RPMI8226 (cell line): ENCODE data around the gene PIAS2.
A peak's percentile ranks its signal among the peaks of the same experiment; 100 is the strongest.
"Not testable (repeated sequence)": the region's sequence is repeated elsewhere in the genome, so short reads cannot be mapped to it uniquely, and the experiment has no call there.

Experiments
- DNase-seq: peaks from one replicate; pipeline ENCODE4 v3.0.0-alpha.2; 2015

PIAS2 gene

DNA sequence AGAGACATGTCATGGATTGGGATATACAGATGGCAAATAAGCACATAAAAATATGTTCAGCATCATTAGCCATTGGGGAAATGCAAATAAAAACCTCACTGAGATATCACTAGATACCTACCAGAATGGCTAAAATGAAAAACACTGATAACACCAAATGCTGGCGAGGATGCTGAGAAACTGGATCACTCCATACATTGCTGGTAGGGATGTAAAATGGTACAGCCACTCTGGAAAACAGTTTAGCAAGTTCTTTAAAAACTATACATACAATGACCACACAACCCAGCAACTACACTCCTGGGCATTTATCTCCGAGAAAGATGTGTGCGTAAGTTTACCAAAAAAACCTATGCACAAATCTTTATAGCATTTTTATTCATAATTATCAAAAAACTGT, 13.9 kb downstream of the PIAS2 start:
- no peak for DNase-seq

- DNase-seq, result no peak
These were observed 17.9 kb downstream of the PIAS2 start for GRCh38 chr18:46899274-46899948.

DNA sequence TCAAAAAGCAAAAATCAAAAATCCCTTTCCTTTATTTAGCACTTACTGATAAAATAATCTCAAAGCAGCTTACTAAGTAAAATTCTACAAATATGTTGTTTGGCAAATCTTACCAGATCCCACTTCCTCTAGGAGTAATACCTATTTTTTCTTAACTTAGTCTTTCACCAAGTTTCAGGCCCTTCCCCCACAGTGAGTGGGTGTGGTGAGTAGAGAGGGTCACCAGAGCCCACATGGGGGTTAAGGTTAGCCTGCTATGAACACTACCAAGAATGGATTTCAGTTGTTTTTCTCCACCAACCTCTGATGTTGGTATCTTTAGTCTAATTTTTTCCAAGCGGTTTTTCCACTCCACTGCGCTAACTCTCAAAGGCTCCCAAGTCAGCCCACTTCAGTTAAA, 23.2 kb downstream of the PIAS2 start:
- no peak for DNase-seq

DNA sequence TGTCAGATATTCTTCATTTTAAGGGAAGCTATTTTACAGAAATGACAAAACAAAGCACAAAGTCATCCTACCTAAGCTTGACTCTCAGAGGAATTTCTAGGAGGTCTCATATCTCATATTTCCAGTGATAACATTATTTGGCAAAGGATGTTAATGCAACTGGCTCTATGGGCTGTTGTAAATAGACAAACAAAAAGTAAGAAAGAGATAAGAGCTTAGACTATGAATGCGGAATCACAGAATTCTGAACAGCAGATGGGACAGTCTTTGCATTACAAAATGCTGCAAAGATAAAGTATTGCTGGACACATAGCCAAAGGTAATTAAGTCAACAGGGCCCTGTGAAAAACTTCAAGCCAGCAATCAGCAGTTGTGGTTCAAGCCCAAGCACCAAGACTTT, 23.9 kb downstream of the PIAS2 start:
- DNase-seq, result no peak

DNA sequence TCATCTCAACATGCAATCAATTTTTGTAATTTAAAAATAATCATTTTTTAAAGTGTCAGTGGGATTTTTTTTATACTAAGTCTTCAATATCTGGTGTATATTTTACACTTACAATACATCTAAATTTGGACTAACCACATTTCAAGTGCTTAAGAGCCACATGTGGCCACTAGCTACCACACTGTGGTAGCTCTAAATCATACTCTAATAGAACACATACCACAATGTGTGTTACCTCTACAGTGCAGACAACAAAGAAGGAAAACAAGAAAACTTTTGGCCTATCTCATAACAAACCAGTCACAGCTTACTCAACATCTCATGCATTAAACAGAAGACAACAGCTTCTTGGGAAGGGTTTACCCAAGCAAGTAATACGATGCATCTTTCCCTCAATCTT, 24.5 kb downstream of the PIAS2 start:
- DNase-seq, result no peak

DNA sequence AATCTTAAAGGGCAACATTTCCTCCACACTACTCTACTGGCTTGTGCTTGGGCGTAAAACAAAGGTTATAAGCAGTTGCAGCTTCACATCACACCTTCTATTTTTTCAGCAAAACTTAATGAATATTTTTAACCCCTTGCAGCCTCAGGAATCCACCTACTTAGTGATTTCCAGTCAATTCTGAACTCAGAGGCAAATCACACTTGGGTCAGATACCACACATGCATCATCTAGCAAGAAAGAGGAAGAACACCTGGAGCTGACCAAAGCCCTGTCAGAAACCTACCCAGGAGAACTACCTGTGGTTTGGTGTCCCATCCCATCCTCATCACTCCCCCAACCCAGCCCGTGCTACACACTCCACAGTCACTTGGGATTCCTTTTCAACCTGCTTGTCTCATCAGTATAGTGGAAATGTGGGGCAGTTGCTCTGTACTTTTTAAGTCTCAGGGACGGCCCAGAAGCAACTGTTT, 25.5 kb downstream of the PIAS2 start:
- no peak for DNase-seq

GRCh38 chr18:46888965-46889364, 28.3 kb downstream of the PIAS2 start:
- DNase-seq, result no peak

DNA sequence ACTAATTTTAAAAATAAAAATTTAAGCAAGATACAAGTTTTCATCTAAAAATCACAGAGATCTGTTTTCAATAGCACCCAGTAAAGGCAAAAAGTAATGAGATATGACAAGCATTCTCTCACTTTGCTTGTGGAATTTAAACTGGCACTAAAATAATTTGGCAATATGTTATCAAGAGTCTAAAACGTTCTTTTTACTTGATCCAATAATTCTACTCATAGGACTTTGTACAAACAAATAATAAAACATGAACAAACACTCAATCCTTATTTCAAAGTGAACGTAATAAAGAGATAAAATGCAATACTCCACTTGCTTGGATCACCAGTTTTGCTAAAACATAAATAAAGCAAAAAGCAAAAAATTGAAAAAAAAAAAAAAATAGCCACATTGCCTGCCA, 30.4 kb downstream of the PIAS2 start:
- no peak for DNase-seq

DNA sequence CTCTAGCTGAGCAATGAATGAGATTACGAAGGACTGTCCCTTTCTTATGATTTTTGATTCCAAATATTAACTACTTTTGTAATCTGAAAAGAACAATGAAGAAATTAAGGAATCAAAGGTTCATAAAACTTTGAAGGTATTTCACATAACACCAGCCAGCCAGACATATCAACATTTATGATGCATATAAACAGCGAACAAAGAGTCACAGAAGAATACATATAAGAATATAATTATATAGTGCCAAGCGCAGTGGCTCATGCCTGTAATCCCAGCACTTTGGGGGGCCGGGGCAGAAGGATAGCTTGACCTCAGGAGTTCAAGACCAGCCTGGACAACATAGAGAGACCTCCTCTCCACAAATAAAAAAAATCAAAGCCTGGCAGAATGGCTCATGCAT, 34.1 kb downstream of the PIAS2 start:
- DNase-seq, result no peak

GRCh38 chr18:46877329-46877987, 39.8 kb downstream of the PIAS2 start:
- DNase-seq, result no peak

GRCh38 chr18:46868169-46868921, 49.0 kb downstream of the PIAS2 start:
- no peak for DNase-seq

GRCh38 chr18:46867367-46868143, 49.8 kb downstream of the PIAS2 start:
- no peak for DNase-seq

GRCh38 chr18:46866523-46866922, 50.8 kb downstream of the PIAS2 start:
- no peak for DNase-seq

DNA sequence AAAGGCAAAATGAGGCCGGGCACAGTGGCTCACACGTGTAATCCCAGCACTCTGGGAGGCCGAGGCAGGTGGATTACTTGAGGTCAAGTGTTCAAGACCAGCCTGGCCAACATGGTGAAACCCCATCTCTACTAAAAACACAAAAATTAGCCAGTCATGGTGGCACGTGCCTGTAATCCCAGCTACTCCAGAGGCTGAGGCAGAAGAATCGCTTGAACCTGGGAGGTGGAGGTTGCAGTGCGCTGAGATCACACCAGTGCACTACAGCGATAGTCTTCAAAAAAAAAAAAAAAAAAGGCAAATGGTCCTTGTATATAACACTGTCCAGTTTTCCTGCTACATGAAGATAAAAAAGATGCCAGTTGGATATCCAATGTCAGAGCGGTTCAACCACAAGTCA, 52.1 kb downstream of the PIAS2 start:
- not testable (repeated sequence) for DNase-seq

DNA sequence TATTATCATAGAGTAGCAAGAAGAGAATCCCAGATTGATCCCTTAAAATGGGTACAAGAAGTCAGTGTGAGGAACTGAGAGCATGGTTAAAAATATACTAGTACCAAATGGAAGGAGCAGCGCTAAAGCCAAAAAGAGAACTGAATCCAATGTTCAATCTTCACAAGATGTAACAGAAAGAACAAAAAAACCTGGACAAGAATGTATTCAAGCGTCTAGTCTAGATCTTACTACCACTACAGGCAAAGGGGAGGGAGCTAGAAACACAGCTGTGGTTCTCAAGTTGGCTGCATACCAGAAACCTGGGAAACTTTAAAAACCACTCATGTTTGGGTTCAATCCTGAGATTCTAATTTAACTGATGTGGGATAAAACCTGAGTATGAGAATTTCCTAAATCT, 57.5 kb downstream of the PIAS2 start:
- DNase-seq, result no peak

DNA sequence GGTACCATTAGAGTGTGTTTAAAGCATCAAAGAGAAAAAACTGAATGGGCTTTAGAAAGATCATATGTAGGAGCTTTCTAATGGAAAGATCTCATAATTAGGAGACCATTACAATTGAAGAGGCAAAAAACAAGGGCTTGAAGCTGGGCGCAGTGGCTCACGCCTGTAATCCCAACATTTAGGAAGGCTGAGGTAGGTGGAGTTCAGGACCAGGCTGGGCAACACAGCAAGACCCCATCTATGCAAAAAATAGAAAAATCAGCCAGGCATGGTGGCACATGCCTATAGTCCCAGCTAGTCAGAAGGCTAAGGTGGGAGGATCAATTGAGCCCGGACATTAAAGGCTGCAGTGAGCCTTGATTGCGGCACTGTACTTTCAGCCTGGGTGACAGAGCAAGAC, 59.0 kb downstream of the PIAS2 start:
- no peak for DNase-seq

GRCh38 chr18:46856973-46857372, 60.3 kb downstream of the PIAS2 start:
- no peak for DNase-seq

DNA sequence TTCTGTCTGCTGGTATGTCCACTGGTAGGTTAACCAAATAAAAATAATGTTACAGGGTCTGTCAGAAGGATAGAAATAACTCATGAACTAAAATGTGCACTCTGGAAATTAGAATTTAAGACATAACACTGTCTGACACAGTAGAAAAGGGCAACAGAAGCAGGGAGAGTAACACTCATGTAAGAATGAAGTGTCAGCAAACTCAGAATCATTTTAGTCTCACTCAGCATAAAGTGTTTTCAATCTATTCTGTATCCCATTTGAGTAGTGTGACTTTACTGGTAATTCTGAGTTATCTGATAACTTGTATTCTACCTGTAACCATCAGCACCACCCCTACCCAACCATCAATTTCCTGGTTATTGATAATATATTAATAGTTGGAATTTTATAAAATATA, 68.3 kb downstream of the PIAS2 start:
- peak; percentile 6 for DNase-seq

DNA sequence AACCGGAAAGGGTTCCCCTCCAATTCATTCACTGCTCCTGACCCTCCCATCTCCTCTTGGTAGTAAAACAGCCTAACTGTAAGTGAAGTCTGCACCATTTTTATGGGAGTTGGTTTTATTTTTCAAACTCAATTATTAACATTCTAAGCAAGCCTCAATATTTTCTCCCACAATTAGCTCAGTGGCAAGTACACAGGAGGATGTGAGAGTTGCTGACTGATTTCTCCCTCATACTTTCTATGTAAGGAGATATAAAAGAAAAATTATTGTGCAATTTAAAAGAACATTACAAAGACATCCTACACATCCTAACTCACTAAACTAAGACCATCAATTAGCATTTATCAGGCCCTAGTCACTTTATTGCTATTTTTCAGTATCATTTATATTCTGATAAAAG, 73.9 kb downstream of the PIAS2 start:
- DNase-seq, result no peak

- DNase-seq, result no peak
These were observed 74.7 kb downstream of the PIAS2 start for GRCh38 chr18:46842583-46842982.

- DNase-seq, result no peak
These were observed 83.4 kb downstream of the PIAS2 start for GRCh38 chr18:46833899-46834298.

DNA sequence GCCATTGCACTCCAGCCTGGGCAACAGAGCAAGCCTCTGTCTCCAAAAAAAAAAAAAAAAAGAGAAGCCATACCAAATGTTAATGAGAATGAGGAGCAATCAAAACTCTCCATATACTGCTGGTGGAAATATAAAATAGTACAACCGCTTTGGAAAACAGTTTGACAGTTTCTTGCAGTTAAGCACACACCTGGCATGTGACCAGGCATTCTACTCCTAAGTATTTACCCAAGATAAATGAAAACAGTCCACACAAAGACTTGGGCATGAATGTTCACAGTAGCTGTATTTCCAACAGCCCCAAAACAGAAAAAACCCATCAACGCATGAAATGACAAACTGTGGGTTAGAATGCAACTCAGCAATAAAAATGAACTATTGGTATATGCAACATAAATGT, 84.5 kb downstream of the PIAS2 start:
- DNase-seq, result no peak

DNA sequence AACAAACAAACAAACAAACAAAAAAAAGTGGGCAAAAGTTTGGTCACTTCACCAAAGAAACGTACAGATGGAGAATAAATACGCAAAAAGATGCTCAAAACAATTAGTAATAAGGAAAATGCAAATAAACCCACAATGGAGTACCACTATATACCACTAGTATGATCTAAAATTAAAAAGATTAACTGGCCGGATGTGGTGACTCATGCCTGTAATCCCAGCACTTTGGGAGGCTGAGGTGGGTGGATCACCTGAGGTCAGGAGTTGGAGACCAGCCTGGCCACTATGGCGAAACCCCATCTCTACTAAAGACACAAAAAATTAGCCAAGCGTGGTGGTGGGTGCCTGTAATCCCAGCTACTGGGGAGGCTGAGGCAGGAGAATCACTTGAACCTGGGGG, 84.9 kb downstream of the PIAS2 start:
- DNase-seq, result not testable (repeated sequence)
